SK-N-SH treated with all-trans-retinoic acid at 6 μM for 48 hours (cell line): ENCODE data around the gene TBC1D22B.

Experiments used
- TSHZ2 ChIP-seq: fragments of 250-450 bp; sonication (Bioruptor Pico); IDR thresholded peaks from 2 replicates; pipeline ENCODE4 v1.5.0; 2020; ENCODE audit warnings: mild to moderate bottlenecking, moderate library complexity
- ZFP3 ChIP-seq: fragments of 250-450 bp; sonication (Bioruptor Pico); IDR thresholded peaks from 2 replicates; pipeline ENCODE4 v1.5.0; 2020; ENCODE audit warnings: mild to moderate bottlenecking, moderate library complexity
- ZNF70 ChIP-seq: fragments of 450-650 bp; formaldehyde crosslinking; IDR thresholded peaks from 2 replicates; pipeline ENCODE4 v1.5.0; 2020; ENCODE audit warnings: mild to moderate bottlenecking, moderate library complexity

GRCh38 chr6:37351027-37351426 lies 93.5 kb downstream of the TBC1D22B start:
- TF ChIP-seq TSHZ2 (CRISPR knock-in tag) (no peak), ZNF70 (CRISPR knock-in tag) (no peak), ZFP3 (CRISPR knock-in tag) (no peak)
